Karpas-422 (cell line): ENCODE measurements around the gene CACNA1F. TPM values are rescaled to one million over a fixed set of nuclear protein-coding genes. Genes with fewer than 3 reads are reported as not detected.

ENCODE experiments used
- DNase-seq: peaks from one replicate; pipeline ENCODE4 v3.0.0-alpha.2; 2015
- H2AFZ ChIP-seq: fragments of 200-600 bp; sonication (generic); 2 replicates; pipeline ENCODE4 v1.6.1; 2014; ENCODE audit warnings: antibody characterized with exemption, low read length, mixed read lengths
- H3K27ac ChIP-seq: fragments of 200-600 bp; sonication (generic); 2 replicates; pipeline ENCODE4 v1.5.1; 2014; ENCODE audit warnings: mild to moderate bottlenecking, low read length, moderate library complexity
- H3K27me3 ChIP-seq: fragments of 200-600 bp; sonication (generic); 2 replicates; pipeline ENCODE4 v1.6.1; 2014; ENCODE audit warnings: low read length, mixed read lengths
- H3K36me3 ChIP-seq: fragments of 200-600 bp; sonication (generic); 2 replicates; pipeline ENCODE4 v1.6.1; 2014; ENCODE audit warnings: low read length, mixed read lengths; ENCODE audit not compliant: insufficient read depth
- H3K4me1 ChIP-seq: fragments of 200-600 bp; sonication (generic); 2 replicates; pipeline ENCODE4 v1.6.1; 2014; ENCODE audit warnings: mild to moderate bottlenecking, low read length, mixed read lengths
- H3K4me2 ChIP-seq: fragments of 200-600 bp; sonication (generic); 2 replicates; pipeline ENCODE4 v1.6.1; 2014; ENCODE audit warnings: low read length, low read depth, mild to moderate bottlenecking; ENCODE audit not compliant: poor library complexity, severe bottlenecking
- H3K4me3 ChIP-seq: fragments of 200-600 bp; sonication (generic); 2 replicates; pipeline ENCODE4 v1.5.1; 2014; ENCODE audit warnings: mild to moderate bottlenecking, antibody characterized with exemption, low read length, mixed read lengths
- H3K79me2 ChIP-seq: fragments of 200-600 bp; sonication (generic); 2 replicates; pipeline ENCODE4 v1.6.1; 2014; ENCODE audit warnings: mild to moderate bottlenecking, low read length, mixed read lengths
- H3K9ac ChIP-seq: fragments of 200-600 bp; sonication (generic); 2 replicates; pipeline ENCODE4 v1.6.0; 2014; ENCODE audit warnings: low read length
- H3K9me2 ChIP-seq: fragments of 200-600 bp; sonication (generic), shearing (Covaris generic); replicated peaks from 2 replicates; pipeline ENCODE4 v1.6.0; 2014; ENCODE audit warnings: mild to moderate bottlenecking, low read length, moderate library complexity; ENCODE audit not compliant: insufficient read depth
- H3K9me3 ChIP-seq: fragments of 300-700, 200-600 bp; sonication (generic); 2 replicates; pipeline ENCODE4 v1.6.1; 2014; ENCODE audit warnings: low read length, mixed read lengths
- H4K20me1 ChIP-seq: fragments of 200-600 bp; sonication (generic); 2 replicates; pipeline ENCODE4 v1.6.1; 2014; ENCODE audit warnings: mild to moderate bottlenecking, antibody characterized with exemption, low read length, low read depth; ENCODE audit not compliant: insufficient read depth
- total RNA-seq: library from RNA; depleted of rRNA; stranded (reverse); fragments of >200 nt; shearing (Covaris generic); gene quantifications from 2 replicates; pipeline ENCODE4 v1.2.3, GENCODE V29; 2014; ENCODE audit warnings: low replicate concordance; rRNA removed

The CACNA1F gene
- total RNA-seq: not detected in 2 replicates

- Histone ChIP-seq H4K20me1 (no peaks in the 10 kb centered on the region), H3K9ac (no peak within 1 kb of the TSS), H3K79me2 (peaks cover 3% of the 10 kb centered on the region; the same call in 1 of the 2 replicates), H3K4me2 (no peak within 1 kb of the TSS), H3K27ac (no peak within 1 kb of the TSS), H2AFZ (no peak within 1 kb of the TSS), H3K4me1 (peaks cover 21% of the 10 kb centered on the region), H3K4me3 (no peak within 1 kb of the TSS), H3K9me2 (no peaks in the 10 kb centered on the region), H3K9me3 (no peaks in the 10 kb centered on the region), H3K36me3 (no peaks in the 10 kb centered on the region), H3K27me3 (no peaks in the 10 kb centered on the region)
- no peak for DNase-seq
Measured at GRCh38 chrX:49233176-49233575, at the start of gene CACNA1F. Gene CACNA1F (minus strand): TSS chrX:49233340. CDS start chrX:49233309, 31 bp downstream.

GRCh38 chrX:49282647-49283011 is 49.5 kb upstream of the CACNA1F start:
- H3K79me2 ChIP-seq: no peaks in the 10 kb centered on the region
- H3K4me2 ChIP-seq: no peak overlapping the region
- no peaks in the 10 kb centered on the region for H3K9me2 ChIP-seq
- H4K20me1 ChIP-seq: no peaks in the 10 kb centered on the region
- H3K27me3 ChIP-seq: no peaks in the 10 kb centered on the region
- H3K9me3 ChIP-seq: no peaks in the 10 kb centered on the region
- no peak for DNase-seq
- H3K27ac ChIP-seq: no peak overlapping the region
- no peak overlapping the region for H2AFZ ChIP-seq
- no peak overlapping the region for H3K9ac ChIP-seq
- no peaks in the 10 kb centered on the region for H3K36me3 ChIP-seq
- no peaks in the 10 kb centered on the region for H3K4me1 ChIP-seq
- H3K4me3 ChIP-seq: no peak overlapping the region

- no peak overlapping the region for H3K9ac ChIP-seq
- no peaks in the 10 kb centered on the region for H3K36me3 ChIP-seq
- no peaks in the 10 kb centered on the region for H3K9me3 ChIP-seq
- H3K4me2 ChIP-seq: no peak overlapping the region
- no peak overlapping the region for H3K4me3 ChIP-seq
- H3K27me3 ChIP-seq: no peaks in the 10 kb centered on the region
- no peaks in the 10 kb centered on the region for H3K9me2 ChIP-seq
- H3K79me2 ChIP-seq: no peaks in the 10 kb centered on the region
- no peaks in the 10 kb centered on the region for H4K20me1 ChIP-seq
- DNase-seq: peak; percentile 9
- H3K27ac ChIP-seq: no peak overlapping the region
- H3K4me1 ChIP-seq: no peaks in the 10 kb centered on the region
- no peak overlapping the region for H2AFZ ChIP-seq
Measured at GRCh38 chrX:49278081-49278480, 44.9 kb upstream of the CACNA1F start.

- Histone ChIP-seq H3K4me3 (no peak overlapping the region), H3K9me3 (no peaks in the 10 kb centered on the region), H4K20me1 (no peaks in the 10 kb centered on the region), H3K9ac (no peak overlapping the region), H2AFZ (no peak overlapping the region), H3K27ac (no peak overlapping the region), H3K27me3 (no peaks in the 10 kb centered on the region), H3K79me2 (no peaks in the 10 kb centered on the region), H3K36me3 (no peaks in the 10 kb centered on the region), H3K9me2 (no peaks in the 10 kb centered on the region), H3K4me2 (no peak overlapping the region), H3K4me1 (no peaks in the 10 kb centered on the region)
- peak; percentile 37 for DNase-seq
Measured at GRCh38 chrX:49277535-49277830, 44.3 kb upstream of the CACNA1F start.

GRCh38 chrX:49276671-49277534 is 43.8 kb upstream of the CACNA1F start:
- H3K9me2 ChIP-seq: no peaks in the 10 kb centered on the region
- no peak overlapping the region for H3K4me2 ChIP-seq
- H3K36me3 ChIP-seq: no peaks in the 10 kb centered on the region
- DNase-seq: peak; percentile 34
- H3K4me3 ChIP-seq: no peak overlapping the region
- H3K9me3 ChIP-seq: no peaks in the 10 kb centered on the region
- H3K9ac ChIP-seq: no peak overlapping the region
- H3K4me1 ChIP-seq: no peaks in the 10 kb centered on the region
- H3K79me2 ChIP-seq: no peaks in the 10 kb centered on the region
- no peak overlapping the region for H3K27ac ChIP-seq
- no peaks in the 10 kb centered on the region for H3K27me3 ChIP-seq
- no peaks in the 10 kb centered on the region for H4K20me1 ChIP-seq
- H2AFZ ChIP-seq: no peak overlapping the region

- H3K9ac ChIP-seq: no peak overlapping the region
- H3K9me3 ChIP-seq: no peaks in the 10 kb centered on the region
- H3K36me3 ChIP-seq: no peaks in the 10 kb centered on the region
- H3K79me2 ChIP-seq: no peaks in the 10 kb centered on the region
- H3K9me2 ChIP-seq: no peaks in the 10 kb centered on the region
- no peak overlapping the region for H3K4me3 ChIP-seq
- no peaks in the 10 kb centered on the region for H4K20me1 ChIP-seq
- peaks cover 4% of the 10 kb centered on the region; the same call in 1 of the 2 replicates for H3K4me1 ChIP-seq
- DNase-seq: no peak
- no peak overlapping the region for H3K4me2 ChIP-seq
- no peak overlapping the region for H3K27ac ChIP-seq
- no peaks in the 10 kb centered on the region for H3K27me3 ChIP-seq
- H2AFZ ChIP-seq: no peak overlapping the region
Measured at GRCh38 chrX:49276207-49276606, 43.1 kb upstream of the CACNA1F start.

GRCh38 chrX:49273181-49273727 is 40.1 kb upstream of the CACNA1F start:
- no peak overlapping the region for H2AFZ ChIP-seq
- DNase-seq: no peak
- H3K27me3 ChIP-seq: no peaks in the 10 kb centered on the region
- H3K4me3 ChIP-seq: no peak overlapping the region
- H3K79me2 ChIP-seq: no peaks in the 10 kb centered on the region
- H4K20me1 ChIP-seq: no peaks in the 10 kb centered on the region
- no peaks in the 10 kb centered on the region for H3K9me3 ChIP-seq
- H3K9me2 ChIP-seq: no peaks in the 10 kb centered on the region
- no peaks in the 10 kb centered on the region for H3K36me3 ChIP-seq
- no peak overlapping the region for H3K27ac ChIP-seq
- H3K4me1 ChIP-seq: peaks cover 19% of the 10 kb centered on the region
- H3K4me2 ChIP-seq: no peak overlapping the region
- H3K9ac ChIP-seq: no peak overlapping the region

GRCh38 chrX:49272421-49272820 is 39.3 kb upstream of the CACNA1F start:
- Histone ChIP-seq H3K4me1 (peaks cover 22% of the 10 kb centered on the region), H3K9me2 (no peaks in the 10 kb centered on the region), H3K27me3 (no peaks in the 10 kb centered on the region), H3K4me2 (no peak overlapping the region), H3K27ac (no peak overlapping the region), H4K20me1 (no peaks in the 10 kb centered on the region), H3K36me3 (no peaks in the 10 kb centered on the region), H3K79me2 (no peaks in the 10 kb centered on the region), H3K9ac (no peak overlapping the region), H3K4me3 (no peak overlapping the region), H3K9me3 (no peaks in the 10 kb centered on the region), H2AFZ (no peak overlapping the region)
- no peak for DNase-seq
